GM21529 (cell line): Measurements from ENCODE around the gene KRTAP4-6.
"Not testable (repeated sequence)": the region's sequence is repeated elsewhere in the genome, so short reads cannot be mapped to it uniquely, and the experiment has no call there.

Experiments used
- ATAC-seq: cut with Tn5 transposase; IDR thresholded peaks from one replicate; pipeline ENCODE4 v1.9.1; 2021; ENCODE audit not compliant: unreplicated experiment

KRTAP4-6 gene

DNA sequence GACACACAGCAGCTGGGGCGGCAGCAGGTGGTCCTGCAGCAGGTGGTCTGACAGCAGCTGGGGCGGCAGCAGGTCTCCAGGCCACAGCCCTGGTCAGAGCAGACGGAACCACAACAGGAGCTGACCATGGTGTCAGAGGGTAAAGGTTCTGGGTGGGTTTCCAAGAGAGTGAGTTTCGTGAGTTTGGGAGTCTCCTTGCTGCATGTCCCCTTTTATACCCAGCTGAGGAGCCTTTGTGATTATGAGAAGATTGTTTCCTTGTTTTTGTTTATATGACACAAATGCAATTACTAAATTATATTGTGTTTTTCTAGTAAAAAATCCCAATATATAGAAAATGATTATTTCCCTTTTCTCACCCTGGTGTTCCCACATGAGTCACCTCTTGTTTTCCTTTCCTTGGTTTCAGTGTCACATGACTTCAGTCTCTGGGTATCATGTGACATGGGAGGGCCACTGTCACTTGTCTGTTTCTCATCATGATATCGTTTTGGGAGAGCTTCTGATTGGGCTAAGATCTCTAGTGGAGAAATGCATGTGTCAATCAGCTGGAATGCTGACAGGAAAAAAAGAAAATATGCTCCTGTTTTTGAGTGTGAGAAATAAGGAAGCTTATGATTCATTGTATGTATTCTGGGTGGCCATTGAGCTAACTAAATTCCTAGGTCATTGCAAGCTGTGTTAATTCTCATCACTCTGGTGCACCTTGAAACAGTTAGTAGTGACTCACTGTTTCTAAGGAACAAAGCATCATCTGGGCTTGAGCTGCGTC lies at the start of gene KRTAP4-6:
Gene KRTAP4-6, minus strand, starts transcription at position 185 of the 772 bp plus-strand sequence. Its CDS starts 57 bp downstream, at position 128.
- ATAC-seq = no peak

DNA sequence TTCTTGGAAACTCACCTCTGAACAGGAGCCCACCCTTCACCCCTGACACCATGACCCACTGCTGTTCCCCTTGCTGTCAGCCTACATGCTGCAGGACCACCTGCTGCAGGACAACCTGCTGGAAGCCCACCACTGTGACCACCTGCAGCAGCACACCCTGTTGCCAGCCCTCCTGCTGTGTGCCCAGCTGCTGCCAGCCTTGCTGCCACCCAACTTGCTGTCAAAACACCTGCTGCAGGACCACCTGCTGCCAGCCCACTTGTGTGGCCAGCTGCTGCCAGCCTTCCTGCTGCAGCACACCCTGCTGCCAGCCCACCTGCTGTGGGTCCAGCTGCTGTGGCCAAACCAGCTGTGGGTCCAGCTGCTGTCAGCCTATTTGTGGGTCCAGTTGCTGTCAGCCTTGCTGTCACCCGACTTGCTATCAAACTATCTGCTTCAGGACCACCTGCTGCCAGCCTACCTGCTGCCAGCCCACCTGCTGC lies 49.5 kb upstream of the KRTAP4-6 start, which contains the start of gene KRTAP9-1:
Gene KRTAP9-1, plus strand, starts transcription at position 51 of the 482 bp plus-strand sequence. Its CDS starts 0 bp downstream, at position 51.
- ATAC-seq = not testable (repeated sequence)

DNA sequence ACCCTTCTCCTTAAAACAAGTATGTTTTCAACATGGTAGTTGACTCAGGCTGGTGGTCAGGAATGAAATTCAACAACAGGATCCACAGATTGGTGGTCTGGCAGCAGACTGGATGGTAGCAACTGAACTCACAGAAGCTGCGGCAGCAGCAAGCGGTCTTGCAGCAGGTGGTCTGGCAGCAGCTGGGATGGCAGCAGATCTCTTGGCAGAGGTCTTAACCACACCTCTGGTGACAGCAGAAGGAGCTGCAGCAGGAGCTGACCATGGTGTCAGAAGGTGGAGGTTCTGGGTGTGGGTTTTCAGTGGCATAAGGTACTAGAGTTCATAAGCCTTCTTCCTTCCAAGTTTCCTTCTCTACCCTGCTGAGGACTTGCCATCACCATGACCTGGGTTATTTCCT lies 46.5 kb upstream of the KRTAP4-6 start:
- ATAC-seq = no peak

DNA sequence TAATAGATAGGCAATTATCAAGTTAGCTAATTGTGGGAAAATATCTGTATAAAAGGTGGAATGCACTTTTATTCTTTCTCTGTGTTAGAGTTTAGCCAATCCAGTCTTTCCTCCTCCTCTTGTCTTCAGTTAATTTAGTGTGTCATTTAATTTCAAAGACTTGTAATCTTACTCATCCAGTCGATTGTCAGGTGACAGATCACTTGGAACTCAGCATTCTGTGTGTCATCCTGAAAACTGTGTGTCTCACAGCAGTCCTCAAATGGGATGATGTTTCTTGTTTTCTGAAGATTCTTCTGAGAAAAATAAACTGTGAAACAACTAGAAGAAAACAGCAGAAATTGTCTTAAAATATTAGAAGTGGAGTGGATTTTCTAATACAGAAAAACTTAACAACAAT lies 44.7 kb upstream of the KRTAP4-6 start:
- ATAC-seq = no peak

DNA sequence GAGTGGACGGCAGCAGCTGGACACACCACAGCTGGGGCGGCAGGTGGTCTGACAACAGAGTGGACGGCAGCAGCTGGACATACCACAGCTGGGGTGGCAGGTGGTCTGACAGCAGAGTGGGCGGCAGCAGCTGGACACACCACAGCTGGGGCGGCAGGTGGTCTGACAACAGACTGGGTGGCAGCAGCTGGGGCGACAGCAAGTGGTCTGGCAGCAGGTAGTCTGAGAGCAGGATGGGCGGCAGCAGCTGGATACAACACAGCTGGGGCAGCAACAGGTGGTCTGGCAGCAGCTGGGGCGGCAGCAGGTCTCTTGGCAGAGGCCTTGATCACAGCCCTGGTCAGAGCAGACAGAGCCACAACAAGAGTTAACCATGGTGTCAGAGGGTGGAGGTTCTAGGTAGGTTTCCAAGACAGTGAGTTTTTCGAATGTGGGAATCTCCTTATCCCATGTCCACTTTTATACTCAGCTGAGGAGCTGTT lies 44.2 kb upstream of the KRTAP4-6 start, which contains the start of gene KRTAP4-1:
Gene KRTAP4-1, minus strand, starts transcription at position 432 of the 482 bp plus-strand sequence. Its CDS starts 57 bp downstream, at position 375.
- no peak for ATAC-seq

DNA sequence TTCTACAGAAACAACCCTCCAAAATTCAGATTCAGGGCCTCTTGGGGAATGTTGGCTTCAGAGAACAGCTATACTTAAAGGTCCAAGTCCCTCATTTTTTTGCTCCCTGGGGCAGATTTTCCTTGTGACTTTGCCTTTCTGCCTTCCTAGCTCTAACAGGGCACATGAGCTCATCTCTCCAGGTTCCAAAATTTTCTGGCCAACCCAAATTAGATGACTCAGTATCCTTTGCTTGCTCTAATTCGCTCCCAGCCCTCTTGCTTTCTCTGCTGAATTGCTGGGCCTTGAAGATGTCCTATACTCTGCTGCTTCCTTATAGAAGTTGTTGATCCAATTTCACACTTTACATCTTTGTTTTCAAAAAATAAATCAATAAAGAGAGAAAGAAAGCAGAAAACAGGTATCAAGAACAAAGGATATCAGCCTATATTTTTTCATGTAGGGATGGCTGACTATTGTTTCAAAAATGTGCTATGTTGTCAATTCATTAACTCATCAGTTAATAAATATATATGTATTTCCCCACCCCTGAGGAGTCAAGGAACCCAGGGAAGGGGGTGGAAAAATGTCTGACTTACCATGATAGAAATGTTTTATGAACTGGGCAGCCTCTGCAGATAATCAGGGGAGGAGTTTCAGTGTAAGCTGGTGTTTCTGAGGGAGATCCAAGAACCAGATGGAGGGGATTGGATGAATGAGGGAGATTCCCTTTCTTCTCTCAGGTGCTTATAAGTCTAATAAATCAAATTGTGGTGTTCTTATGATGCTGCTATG lies 38.7 kb upstream of the KRTAP4-6 start:
- ATAC-seq = no peak

DNA sequence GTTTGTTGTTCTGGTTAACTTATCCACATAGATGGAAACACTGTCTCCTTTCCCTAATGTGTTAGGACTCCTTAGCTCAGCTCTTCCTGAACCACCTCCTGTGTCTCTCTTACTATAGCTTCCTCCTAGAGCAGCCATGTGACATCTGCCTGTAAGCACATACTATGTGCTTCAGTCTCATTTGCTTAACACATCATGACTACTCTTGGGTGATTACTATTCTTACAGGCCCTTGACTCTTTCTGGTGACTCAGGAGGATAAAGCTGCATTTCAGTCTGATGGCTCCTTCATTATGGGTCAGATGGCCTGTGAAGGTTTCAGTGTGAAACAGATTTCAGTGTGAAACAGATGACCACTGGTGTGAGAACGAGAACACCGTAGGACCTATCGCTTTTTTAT lies 38.0 kb upstream of the KRTAP4-6 start:
- ATAC-seq = no peak

DNA sequence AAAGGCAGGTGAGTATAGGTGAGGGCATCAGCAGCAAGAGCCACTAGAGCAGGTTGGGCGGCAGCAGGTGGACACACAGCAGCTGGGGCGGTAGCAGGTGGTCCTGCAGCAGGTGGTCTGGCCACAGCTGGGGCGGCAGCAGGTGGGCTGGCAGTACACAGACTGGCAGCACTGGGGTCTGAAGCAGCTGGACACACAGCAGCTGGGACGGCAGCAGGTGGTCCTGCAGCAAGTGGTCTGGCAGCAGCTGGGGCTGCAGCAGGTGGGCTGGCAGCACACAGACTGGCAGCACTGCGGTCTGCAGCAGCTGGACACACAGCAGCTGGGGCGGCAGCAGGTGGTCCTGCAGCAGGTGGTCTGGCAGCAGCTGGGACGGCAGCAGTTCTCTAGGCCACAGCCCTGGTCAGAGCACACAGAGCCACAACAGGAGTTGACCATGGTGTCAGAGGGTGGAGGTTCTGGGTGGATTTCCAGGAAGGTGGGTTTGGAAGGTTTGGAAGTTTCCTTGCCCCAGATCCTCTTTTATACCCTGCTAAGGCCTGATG lies 37.5 kb upstream of the KRTAP4-6 start, which contains the start of gene KRTAP4-2:
Gene KRTAP4-2, minus strand, starts transcription at position 495 of the 545 bp plus-strand sequence. Its CDS starts 57 bp downstream, at position 438.
- no peak for ATAC-seq

DNA sequence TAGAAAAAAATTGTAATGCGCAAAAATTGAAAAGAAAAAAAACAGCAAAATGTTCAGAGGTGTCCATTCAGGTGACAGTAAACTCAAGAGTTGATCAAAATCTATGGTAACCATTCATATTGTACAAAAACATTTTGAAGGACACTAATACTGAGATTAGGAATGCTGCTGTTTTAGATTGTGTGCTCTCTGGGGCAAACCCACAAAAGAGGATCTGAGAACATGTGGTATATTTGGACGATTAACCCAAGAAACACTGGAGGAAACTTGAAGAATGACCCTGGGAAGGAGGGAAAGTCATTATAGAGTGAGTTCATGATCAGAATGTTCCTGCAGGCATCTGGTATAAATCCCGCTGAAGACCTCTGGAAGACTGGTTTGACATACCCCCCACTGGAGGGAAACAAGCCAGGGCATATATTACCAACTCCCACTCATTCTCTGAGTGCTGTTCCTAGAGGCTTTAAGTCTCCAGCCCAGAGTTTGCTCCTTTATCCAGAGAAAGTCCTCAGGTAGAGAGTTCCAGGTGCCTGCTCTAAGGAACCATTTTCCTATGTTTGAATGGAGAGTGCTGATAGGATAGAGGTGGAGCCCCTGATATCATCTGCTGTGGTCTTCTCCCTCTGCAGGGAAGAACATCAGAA lies 36.5 kb upstream of the KRTAP4-6 start:
- no peak for ATAC-seq

DNA sequence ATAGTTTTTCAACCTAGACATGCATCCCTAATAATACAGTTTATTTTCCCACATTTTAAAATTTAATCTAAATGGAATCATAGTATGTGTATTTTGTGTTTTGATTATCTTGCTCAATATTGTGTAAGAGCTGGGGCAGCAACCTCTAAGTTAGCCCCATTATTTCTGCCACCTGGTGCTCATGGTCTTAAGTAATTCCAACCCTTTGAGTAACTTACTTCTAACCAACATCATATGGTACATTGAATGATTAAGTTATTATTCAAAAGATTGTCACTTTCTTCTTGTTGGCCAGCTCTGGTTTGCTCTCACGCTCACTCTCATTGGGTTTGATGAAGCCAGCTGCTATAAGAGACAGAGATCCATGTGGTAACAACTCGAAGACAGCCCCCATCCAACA lies 31.5 kb upstream of the KRTAP4-6 start:
- ATAC-seq = no peak

DNA sequence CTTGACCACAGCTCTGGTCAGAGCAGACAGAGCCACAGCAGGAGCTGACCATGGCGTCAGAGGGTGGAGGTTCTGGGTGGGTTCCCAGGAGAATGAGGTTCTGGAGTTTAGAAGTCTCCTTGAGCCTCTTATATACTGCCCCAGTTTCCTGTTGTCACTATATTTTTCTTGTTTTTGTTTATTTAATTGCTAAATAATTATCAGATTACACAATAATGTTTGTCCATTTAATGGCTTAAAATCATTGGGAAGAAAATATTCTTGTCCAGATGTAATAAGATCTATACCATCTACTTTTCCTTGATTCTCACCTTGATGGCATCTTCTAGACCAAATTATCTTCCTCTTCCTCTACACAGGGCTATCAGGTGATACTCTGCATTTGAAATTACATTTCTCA lies 27.8 kb upstream of the KRTAP4-6 start, which contains the start of gene KRTAP4-3:
Gene KRTAP4-3, minus strand, starts transcription at position 101 of the 400 bp plus-strand sequence. Its CDS starts 49 bp downstream, at position 52.
- ATAC-seq = no peak

DNA sequence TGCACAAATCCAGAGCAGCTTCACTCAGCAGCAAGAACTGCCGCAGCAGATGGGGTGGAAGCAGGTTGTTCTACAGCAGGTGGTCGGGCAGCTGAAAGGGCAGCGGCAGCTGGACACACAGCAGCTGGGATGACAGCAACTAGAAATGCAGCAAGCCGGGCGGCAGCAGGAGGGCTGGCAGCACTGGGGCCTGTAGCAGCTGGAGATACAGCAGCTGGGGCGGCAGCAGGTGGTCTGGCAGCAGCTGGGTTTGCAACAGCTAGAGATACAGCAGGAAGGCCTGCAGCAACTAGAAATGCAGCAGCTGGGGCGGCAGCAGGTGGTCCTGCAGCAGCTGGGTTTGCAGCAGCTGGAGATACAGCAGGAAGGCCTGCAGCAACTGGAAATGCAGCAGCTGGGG lies 27.2 kb upstream of the KRTAP4-6 start:
- ATAC-seq = no peak

DNA sequence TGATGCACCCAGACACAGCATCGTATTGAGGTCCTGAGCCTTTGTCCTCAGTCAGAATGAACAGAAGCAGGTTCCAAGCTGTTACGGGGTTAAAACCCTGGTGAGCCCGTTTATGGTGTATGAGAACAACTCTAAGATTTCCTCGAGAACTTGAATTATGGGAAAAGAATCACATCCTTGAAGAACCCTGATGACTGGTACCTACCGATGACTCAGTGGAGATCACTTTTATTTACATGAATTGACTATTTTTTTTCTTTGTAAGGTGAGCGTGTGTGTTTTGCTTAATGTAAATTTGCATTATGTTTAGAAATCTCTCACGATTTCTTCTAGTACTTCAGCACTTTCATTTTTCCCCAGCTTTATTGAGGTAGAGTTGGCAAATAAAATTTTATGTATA lies 23.5 kb upstream of the KRTAP4-6 start:
- ATAC-seq = no peak

DNA sequence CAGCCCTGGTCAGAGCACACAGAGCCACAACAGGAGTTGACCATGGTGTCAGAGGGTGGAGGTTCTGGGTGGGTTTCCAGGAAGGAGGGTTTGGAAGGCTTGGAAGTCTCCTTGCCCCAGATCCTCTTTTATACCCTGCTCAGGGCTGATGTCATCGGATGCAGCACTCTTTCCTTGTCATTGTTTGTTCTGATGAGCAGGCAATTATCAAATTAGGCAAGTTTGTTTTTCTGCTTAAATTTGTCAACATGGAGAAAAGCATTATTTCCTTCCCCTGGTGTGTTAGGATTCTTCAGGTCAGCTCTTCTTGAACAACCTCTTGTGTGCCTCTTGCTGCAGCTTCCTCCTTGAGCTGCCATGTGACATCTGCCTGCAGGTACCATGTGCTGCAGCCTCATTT lies 20.3 kb upstream of the KRTAP4-6 start, which contains the start of gene KRTAP4-4:
Gene KRTAP4-4, minus strand, starts transcription at position 101 of the 400 bp plus-strand sequence. Its CDS starts 57 bp downstream, at position 44.
- ATAC-seq = no peak

DNA sequence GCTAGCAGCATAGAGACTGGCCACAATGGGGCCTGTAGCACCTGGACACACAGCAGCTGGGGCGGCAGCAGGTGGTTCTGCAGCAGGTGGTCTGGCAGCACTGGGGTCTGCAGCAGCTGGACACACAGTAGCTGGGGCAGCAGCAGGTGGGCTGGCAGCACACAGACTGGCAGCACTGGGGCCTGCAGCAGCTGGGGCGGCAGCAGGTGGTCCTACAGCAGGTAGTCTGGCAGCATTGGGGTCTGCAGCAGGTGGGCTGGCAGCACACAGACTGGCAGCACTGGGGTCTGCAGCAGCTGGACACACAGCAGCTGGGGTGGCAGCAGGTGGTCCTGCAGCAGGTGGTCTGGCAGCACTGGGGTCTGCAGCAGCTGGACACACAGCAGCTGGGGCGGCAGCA lies 19.8 kb upstream of the KRTAP4-6 start:
- ATAC-seq = not testable (repeated sequence)

DNA sequence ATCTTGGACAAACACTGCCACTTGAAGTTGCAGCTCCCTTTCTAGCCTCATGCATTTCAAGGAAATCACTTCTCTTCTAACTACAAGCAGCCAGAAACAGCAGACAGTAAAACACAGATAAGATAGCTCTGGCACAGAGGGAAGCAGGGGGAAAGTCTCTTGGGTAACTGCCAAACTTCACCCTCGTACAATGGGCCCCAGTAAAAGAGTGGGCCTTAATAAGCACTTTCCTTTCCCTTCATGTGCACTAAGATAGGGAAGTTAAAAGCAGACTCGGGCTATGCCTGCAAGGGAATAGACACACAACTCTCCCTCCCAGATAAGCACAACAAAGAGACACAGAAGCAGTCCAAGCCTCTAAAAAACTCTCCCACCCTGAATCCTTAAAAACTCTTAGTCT lies 13.5 kb upstream of the KRTAP4-6 start:
- ATAC-seq = no peak

DNA sequence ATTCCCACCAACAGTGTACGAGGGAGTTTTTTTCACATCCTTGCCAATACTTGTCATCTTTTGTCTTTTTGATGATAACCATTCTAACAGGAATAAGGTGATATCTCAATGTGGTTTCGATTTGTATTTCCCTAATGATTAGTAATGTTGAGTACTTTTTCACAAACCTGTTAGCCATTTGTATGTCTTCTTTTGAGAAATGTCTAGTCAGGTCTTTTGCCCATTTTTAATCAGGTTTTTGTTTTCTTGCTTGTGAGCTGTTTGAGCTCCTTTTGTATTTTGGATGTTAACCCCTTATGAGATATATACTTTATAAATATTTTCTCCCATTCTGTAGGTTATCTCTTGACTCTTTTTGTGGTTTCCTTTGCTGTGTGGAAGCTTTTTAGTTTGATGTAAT lies 11.2 kb upstream of the KRTAP4-6 start:
- ATAC-seq = no peak

DNA sequence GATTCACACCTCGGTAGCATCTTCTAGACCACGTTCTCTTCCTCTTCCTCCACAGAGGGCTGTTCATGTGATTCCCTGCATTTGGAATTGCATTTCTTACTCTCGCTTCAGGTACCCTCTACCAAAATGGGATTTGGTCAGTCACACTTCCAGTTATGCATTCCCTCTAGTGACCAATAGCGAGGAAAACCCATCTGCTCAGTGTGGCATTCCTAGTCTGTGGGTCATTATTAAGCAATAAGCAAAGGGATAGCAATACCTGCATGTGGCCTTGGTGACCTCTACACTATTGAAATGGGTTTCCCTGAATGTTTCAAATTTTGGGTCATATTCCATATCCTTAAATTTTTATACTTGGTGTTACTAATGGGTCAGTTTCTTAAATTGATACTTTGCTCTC lies 9.7 kb upstream of the KRTAP4-6 start:
- no peak for ATAC-seq

DNA sequence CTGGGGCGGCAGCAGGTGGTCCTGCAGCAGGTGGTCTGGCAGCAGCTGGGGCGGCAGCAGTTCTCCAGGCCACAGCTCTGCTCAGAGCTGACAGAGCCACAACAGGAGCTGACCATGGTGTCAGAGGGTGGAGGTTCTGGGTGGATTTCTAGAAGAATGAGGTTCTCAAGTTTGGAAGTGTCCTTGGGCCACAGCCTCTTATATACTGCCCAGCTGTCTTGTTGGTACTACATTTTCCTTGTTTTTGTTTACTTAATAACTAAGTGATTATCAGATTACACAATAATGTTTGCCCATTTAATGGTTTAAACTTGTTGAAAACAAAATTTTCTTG lies 9.3 kb upstream of the KRTAP4-6 start, which contains the start of gene KRTAP4-5:
Gene KRTAP4-5, minus strand, starts transcription at position 174 of the 334 bp plus-strand sequence. Its CDS starts 58 bp downstream, at position 116.
- no peak for ATAC-seq

DNA sequence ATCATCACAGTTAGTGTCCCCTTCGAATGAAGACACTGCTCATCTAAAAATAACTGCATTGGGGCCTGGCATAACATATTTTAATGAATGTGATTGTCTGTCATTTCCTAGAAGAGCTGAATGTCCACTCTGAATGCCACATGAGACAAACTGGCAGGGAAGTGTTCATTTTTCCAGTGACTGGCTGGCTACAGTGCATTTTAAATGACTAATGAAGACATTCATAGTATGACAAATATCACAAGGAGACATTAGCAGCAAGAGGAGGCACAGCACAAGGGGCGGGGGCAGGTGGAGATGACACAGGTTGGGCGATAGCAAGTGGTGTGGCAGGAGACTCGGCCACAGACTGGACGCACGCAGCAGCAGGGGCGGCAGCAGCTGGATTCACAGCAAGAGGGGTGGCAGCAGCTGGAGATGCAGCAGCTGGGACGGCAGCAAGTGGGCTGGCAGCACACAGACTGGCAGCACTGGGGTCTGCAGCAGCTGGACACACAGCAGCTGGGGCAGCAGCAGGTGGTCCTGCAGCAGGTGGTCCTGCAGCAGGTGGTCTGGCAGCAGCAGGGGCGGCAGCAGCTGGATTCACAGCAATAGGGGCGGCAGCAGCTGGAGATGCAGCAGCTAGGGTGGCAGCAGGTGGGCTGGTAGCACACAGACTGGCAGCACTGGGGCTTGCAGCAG lies 8.8 kb upstream of the KRTAP4-6 start:
- ATAC-seq = not testable (repeated sequence)
